ENCODE measurements around the gene PIMREG.
"Not testable (repeated sequence)": the region's sequence is repeated elsewhere in the genome, so short reads cannot be mapped to it uniquely, and the experiment has no call there.

DNA sequence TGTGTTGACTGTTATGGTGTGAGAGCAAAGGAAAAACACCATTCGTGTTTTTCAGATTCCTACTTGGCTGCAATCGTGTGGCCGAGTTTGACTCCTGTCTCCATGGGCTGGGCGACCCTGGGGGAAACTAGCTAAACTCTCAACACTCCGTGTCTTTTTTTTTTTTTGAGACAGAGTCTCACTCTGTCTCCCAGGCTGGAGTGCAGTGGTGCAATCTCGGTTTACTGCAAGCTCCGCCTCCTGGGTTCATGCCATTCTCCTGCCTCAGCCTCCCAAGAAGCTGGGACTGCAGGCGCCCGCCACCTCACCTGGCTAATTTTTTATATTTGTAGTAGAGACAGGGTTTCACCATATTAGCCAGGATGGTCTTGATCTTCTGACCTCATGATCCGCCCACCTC, 38.5 kb downstream of the PIMREG start:
- TF ChIP-seq MZF1 (tag by site-specific recombination; IDR thresholded peaks at IDR 0.05; ENCODE audit: borderline replicate concordance); ZNF560 (tag by site-specific recombination; IDR thresholded peaks at IDR 0.05; ENCODE audit: borderline replicate concordance); ZNF157 (tag by site-specific recombination; IDR thresholded peaks at IDR 0.05); ZNF530 (tag by site-specific recombination; IDR thresholded peaks at IDR 0.05; ENCODE audit: low read depth); ZNF266 (tag by site-specific recombination; IDR thresholded peaks at IDR 0.05; ENCODE audit: low read depth); ZNF501 (tag by site-specific recombination; IDR thresholded peaks at IDR 0.05); ZNF830 (tag by site-specific recombination; IDR thresholded peaks at IDR 0.05; ENCODE audit: low read depth); ZNF433 (tag by site-specific recombination; IDR thresholded peaks at IDR 0.05; ENCODE audit: low read depth): not testable (repeated sequence)
- TF ChIP-seq, protein P1, sequence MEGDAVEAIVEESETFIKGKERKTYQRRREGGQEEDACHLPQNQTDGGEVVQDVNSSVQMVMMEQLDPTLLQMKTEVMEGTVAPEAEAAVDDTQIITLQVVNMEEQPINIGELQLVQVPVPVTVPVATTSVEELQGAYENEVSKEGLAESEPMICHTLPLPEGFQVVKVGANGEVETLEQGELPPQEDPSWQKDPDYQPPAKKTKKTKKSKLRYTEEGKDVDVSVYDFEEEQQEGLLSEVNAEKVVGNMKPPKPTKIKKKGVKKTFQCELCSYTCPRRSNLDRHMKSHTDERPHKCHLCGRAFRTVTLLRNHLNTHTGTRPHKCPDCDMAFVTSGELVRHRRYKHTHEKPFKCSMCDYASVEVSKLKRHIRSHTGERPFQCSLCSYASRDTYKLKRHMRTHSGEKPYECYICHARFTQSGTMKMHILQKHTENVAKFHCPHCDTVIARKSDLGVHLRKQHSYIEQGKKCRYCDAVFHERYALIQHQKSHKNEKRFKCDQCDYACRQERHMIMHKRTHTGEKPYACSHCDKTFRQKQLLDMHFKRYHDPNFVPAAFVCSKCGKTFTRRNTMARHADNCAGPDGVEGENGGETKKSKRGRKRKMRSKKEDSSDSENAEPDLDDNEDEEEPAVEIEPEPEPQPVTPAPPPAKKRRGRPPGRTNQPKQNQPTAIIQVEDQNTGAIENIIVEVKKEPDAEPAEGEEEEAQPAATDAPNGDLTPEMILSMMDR (tag by site-specific recombination; IDR thresholded peaks at IDR 0.05) = not testable (repeated sequence)
- TF ChIP-seq, protein P2, sequence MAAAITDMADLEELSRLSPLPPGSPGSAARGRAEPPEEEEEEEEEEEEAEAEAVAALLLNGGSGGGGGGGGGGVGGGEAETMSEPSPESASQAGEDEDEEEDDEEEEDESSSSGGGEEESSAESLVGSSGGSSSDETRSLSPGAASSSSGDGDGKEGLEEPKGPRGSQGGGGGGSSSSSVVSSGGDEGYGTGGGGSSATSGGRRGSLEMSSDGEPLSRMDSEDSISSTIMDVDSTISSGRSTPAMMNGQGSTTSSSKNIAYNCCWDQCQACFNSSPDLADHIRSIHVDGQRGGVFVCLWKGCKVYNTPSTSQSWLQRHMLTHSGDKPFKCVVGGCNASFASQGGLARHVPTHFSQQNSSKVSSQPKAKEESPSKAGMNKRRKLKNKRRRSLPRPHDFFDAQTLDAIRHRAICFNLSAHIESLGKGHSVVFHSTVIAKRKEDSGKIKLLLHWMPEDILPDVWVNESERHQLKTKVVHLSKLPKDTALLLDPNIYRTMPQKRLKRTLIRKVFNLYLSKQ (tag by site-specific recombination; IDR thresholded peaks at IDR 0.05; ENCODE audit: borderline replicate concordance) = not testable (repeated sequence)
- TF ChIP-seq, protein P3, sequence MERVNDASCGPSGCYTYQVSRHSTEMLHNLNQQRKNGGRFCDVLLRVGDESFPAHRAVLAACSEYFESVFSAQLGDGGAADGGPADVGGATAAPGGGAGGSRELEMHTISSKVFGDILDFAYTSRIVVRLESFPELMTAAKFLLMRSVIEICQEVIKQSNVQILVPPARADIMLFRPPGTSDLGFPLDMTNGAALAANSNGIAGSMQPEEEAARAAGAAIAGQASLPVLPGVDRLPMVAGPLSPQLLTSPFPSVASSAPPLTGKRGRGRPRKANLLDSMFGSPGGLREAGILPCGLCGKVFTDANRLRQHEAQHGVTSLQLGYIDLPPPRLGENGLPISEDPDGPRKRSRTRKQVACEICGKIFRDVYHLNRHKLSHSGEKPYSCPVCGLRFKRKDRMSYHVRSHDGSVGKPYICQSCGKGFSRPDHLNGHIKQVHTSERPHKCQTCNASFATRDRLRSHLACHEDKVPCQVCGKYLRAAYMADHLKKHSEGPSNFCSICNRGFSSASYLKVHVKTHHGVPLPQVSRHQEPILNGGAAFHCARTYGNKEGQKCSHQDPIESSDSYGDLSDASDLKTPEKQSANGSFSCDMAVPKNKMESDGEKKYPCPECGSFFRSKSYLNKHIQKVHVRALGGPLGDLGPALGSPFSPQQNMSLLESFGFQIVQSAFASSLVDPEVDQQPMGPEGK (tag by site-specific recombination; IDR thresholded peaks at IDR 0.05) = not testable (repeated sequence)
- TF ChIP-seq, protein P4, sequence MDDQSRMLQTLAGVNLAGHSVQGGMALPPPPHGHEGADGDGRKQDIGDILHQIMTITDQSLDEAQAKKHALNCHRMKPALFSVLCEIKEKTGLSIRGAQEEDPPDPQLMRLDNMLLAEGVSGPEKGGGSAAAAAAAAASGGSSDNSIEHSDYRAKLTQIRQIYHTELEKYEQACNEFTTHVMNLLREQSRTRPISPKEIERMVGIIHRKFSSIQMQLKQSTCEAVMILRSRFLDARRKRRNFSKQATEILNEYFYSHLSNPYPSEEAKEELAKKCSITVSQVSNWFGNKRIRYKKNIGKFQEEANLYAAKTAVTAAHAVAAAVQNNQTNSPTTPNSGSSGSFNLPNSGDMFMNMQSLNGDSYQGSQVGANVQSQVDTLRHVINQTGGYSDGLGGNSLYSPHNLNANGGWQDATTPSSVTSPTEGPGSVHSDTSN (CRISPR knock-in tag; IDR thresholded peaks at IDR 0.05) = not testable (repeated sequence)
- TF ChIP-seq, protein P5, sequence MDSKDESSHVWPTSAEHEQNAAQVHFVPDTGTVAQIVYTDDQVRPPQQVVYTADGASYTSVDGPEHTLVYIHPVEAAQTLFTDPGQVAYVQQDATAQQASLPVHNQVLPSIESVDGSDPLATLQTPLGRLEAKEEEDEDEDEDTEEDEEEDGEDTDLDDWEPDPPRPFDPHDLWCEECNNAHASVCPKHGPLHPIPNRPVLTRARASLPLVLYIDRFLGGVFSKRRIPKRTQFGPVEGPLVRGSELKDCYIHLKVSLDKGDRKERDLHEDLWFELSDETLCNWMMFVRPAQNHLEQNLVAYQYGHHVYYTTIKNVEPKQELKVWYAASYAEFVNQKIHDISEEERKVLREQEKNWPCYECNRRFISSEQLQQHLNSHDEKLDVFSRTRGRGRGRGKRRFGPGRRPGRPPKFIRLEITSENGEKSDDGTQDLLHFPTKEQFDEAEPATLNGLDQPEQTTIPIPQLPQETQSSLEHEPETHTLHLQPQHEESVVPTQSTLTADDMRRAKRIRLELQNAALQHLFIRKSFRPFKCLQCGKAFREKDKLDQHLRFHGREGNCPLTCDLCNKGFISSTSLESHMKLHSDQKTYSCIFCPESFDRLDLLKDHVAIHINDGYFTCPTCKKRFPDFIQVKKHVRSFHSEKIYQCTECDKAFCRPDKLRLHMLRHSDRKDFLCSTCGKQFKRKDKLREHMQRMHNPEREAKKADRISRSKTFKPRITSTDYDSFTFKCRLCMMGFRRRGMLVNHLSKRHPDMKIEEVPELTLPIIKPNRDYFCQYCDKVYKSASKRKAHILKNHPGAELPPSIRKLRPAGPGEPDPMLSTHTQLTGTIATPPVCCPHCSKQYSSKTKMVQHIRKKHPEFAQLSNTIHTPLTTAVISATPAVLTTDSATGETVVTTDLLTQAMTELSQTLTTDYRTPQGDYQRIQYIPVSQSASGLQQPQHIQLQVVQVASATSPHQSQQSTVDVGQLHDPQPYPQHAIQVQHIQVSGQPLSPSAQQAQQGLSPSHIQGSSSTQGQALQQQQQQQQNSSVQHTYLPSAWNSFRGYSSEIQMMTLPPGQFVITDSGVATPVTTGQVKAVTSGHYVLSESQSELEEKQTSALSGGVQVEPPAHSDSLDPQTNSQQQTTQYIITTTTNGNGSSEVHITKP (tag by site-specific recombination; IDR thresholded peaks at IDR 0.05) = not testable (repeated sequence)

Measured in HEK293 (cell line).